Mesenchymal stem cell (in vitro differentiated cells and primary cell): ENCODE data around the gene STARD6.

Source experiments
- DNase-seq: peaks from one replicate; pipeline ENCODE4 v3.0.0-alpha.2; 2013
- H2AFZ ChIP-seq: one replicate; pipeline ENCODE4 v1.6.1; 2013; ENCODE audit warnings: low read depth, mild to moderate bottlenecking, control low read depth, inconsistent platforms, low read length, moderate library complexity
- H2AK5ac ChIP-seq: 2 replicates; pipeline ENCODE4 v1.6.1; 2013; ENCODE audit warnings: low read length, moderate library complexity, mild to moderate bottlenecking, inconsistent platforms; ENCODE audit not compliant: severe bottlenecking
- H2BK120ac ChIP-seq: one replicate; pipeline ENCODE4 v1.6.1; 2013; ENCODE audit warnings: low read depth, mild to moderate bottlenecking, inconsistent platforms, low read length, moderate library complexity
- H2BK12ac ChIP-seq, 2 experiments: one replicate each; pipeline ENCODE4 v1.6.1; 2013; ENCODE audit warnings: inconsistent platforms in 2 of 2, low read length in 2 of 2, mild to moderate bottlenecking in 2 of 2, moderate library complexity in 2 of 2, control low read depth in 1 of 2
- H2BK15ac ChIP-seq: one replicate; pipeline ENCODE4 v1.6.1; 2013; ENCODE audit warnings: mild to moderate bottlenecking, low read depth, inconsistent platforms; ENCODE audit not compliant: poor library complexity, severe bottlenecking
- H2BK5ac ChIP-seq: 2 replicates; pipeline ENCODE4 v1.6.1; 2013; ENCODE audit warnings: low read depth, mild to moderate bottlenecking, low read length, control low read depth, inconsistent platforms; ENCODE audit not compliant: poor library complexity, severe bottlenecking
- H3K14ac ChIP-seq, 2 experiments: one replicate each; pipeline ENCODE4 v1.6.1; 2013; ENCODE audit warnings: inconsistent platforms in 2 of 2, low read length in 2 of 2, control low read depth in 1 of 2, mild to moderate bottlenecking in 1 of 2, moderate library complexity in 1 of 2
- H3K18ac ChIP-seq, 2 experiments: one replicate each; pipeline ENCODE4 v1.6.1; 2013; ENCODE audit warnings: inconsistent platforms in 2 of 2, low read length in 2 of 2, control low read depth in 1 of 2, low read depth in 1 of 2, mild to moderate bottlenecking in 1 of 2
- H3K23ac ChIP-seq, 2 experiments: one replicate each; pipeline ENCODE4 v1.6.1; 2013; ENCODE audit warnings: inconsistent platforms in 2 of 2, low read length in 2 of 2, mild to moderate bottlenecking in 2 of 2, moderate library complexity in 2 of 2, control low read depth in 1 of 2
- H3K27ac ChIP-seq: 2 replicates; pipeline ENCODE4 v1.5.1; 2013; ENCODE audit warnings: mild to moderate bottlenecking, moderate library complexity, low read length, control low read depth, inconsistent platforms; ENCODE audit not compliant: poor library complexity, severe bottlenecking
- H3K27me3 ChIP-seq, 2 experiments: 2 replicates each; pipeline versions ENCODE4 v1.6.1 to v1.7.0; 2013; ENCODE audit warnings: low read length in 2 of 2, mild to moderate bottlenecking in 2 of 2, moderate library complexity in 2 of 2, control low read depth in 1 of 2, inconsistent platforms in 1 of 2; ENCODE audit not compliant: control insufficient read depth in 1 of 2, insufficient read depth in 1 of 2
- H3K36me3 ChIP-seq, 2 experiments: 2 replicates each; pipeline versions ENCODE4 v1.6.1 to v1.7.0; 2013; ENCODE audit warnings: low read length in 2 of 2, control low read depth in 1 of 2, inconsistent platforms in 1 of 2, low read depth in 1 of 2, mild to moderate bottlenecking in 1 of 2; ENCODE audit not compliant: insufficient read depth in 2 of 2, control insufficient read depth in 1 of 2
- H3K4ac ChIP-seq, 2 experiments: one replicate each; pipeline ENCODE4 v1.6.1; 2013; ENCODE audit warnings: inconsistent platforms in 2 of 2, low read length in 2 of 2, mild to moderate bottlenecking in 2 of 2, moderate library complexity in 2 of 2, control low read depth in 1 of 2, low read depth in 1 of 2
- H3K4me1 ChIP-seq: 2 replicates; pipeline ENCODE4 v1.6.1; 2013; ENCODE audit warnings: low read depth, low read length, control low read depth; ENCODE audit not compliant: control insufficient read depth, insufficient read depth
- H3K4me2 ChIP-seq: 2 replicates; pipeline ENCODE4 v1.6.1; 2013; ENCODE audit warnings: low read length, mild to moderate bottlenecking, inconsistent platforms; ENCODE audit not compliant: poor library complexity, severe bottlenecking
- H3K4me3 ChIP-seq, 2 experiments: 2 replicates each; pipeline versions ENCODE4 v1.5.1 to v1.7.0; 2013; ENCODE audit warnings: low read length in 2 of 2, mild to moderate bottlenecking in 2 of 2, control low read depth in 1 of 2, low read depth in 1 of 2; ENCODE audit not compliant: insufficient read depth in 1 of 2
- H3K79me1 ChIP-seq: replicated peaks from 2 replicates; pipeline ENCODE4 v1.6.1; 2013; ENCODE audit warnings: mild to moderate bottlenecking, control low read depth, low read length, inconsistent platforms; ENCODE audit not compliant: poor library complexity, severe bottlenecking
- H3K9ac ChIP-seq: 2 replicates; pipeline ENCODE4 v1.7.0; 2013; ENCODE audit warnings: mild to moderate bottlenecking, low read length, moderate library complexity
- H3K9me3 ChIP-seq: 2 replicates; pipeline ENCODE4 v1.7.0; 2013; ENCODE audit warnings: mild to moderate bottlenecking, low read length; ENCODE audit not compliant: control insufficient read depth
- H4K8ac ChIP-seq: one replicate; pipeline ENCODE4 v1.6.1; 2013; ENCODE audit warnings: inconsistent platforms, mild to moderate bottlenecking, low read length, moderate library complexity
- H4K91ac ChIP-seq: one replicate; pipeline ENCODE4 v1.6.1; 2013; ENCODE audit warnings: mild to moderate bottlenecking, low read length, inconsistent platforms
- WGBS: methylation state at CpG from one replicate; pipeline ENCODE4 v1.1.7; 2013; ENCODE audit warnings: mixed read lengths; 5-methylcytosine and 5-hydroxymethylcytosine counted together

STARD6 gene

DNA sequence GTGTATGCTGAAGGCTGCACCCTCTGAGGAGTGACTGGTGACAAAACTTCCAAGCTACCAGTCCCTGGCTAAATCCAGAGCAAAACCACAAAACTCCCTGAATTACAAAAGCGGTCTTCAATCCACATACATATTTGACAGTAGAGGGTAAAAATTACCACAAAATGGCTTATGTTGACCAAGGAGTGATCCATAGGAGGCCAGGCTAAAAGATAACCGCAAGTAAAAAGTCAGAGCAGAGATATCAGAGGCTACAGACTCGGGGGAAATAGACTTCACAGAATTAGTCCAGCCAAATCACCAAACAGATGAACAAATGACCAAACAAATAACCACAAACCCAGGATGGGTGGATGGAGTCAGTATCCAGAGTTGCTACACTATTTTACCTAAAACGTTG lies 19.4 kb downstream of the STARD6 start:
- Histone ChIP-seq H4K91ac (no peak overlapping the region), H3K4me1 (no peaks in the 10 kb centered on the region), H2BK5ac (no peak overlapping the region), H2BK12ac (no peak overlapping the region), H2BK15ac (no peak overlapping the region), H3K4ac (no peak overlapping the region), H2BK120ac (no peak overlapping the region), H3K36me3 (no peaks in the 10 kb centered on the region), H3K18ac (no peak overlapping the region), H3K9ac (no peak overlapping the region), H3K9me3 (peaks cover 3% of the 10 kb centered on the region), H3K79me1 (no peaks in the 10 kb centered on the region), H2AFZ (no peak overlapping the region), H2AK5ac (no peak overlapping the region), H4K8ac (no peak overlapping the region), H3K4me3 (no peak overlapping the region), H3K14ac (no peak overlapping the region), H3K27me3 (no peaks in the 10 kb centered on the region), H3K27ac (no peak overlapping the region), H3K4me2 (no peak overlapping the region), H3K23ac (no peak overlapping the region)
- no peak for DNase-seq
- 79% methylated on average over 2 of the region's 4 CpGs for WGBS

DNA sequence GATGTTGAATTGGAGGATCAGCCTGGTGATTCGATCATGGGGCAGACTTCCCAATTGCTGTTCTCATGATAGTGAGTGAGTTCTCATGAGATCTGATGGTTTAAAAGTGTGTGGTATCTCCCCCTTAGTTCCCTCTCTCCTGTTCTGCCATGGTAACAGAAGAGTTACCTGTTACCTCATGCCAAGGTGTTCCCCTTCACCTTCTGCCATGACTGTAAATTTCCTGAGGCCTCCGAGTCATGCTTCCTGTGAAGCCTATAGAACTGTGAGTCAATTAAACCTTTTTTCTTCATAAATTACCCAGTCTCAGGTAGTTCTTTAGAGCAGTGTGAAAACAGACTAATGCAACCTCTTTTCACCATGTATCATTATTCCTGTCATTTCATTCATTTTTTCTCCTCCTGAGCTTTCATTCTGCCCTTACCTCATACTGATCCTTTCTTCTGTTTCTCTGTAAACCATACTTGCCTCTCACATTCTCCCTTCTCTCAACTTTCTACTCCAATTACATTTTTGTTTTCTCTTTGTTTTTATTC lies 22.0 kb downstream of the STARD6 start:
- H3K14ac ChIP-seq = no peak overlapping the region
- no peak for DNase-seq
- H3K9me3 ChIP-seq = no peaks in the 10 kb centered on the region
- H2BK15ac ChIP-seq = no peak overlapping the region
- no peak overlapping the region for H3K9ac ChIP-seq
- H3K27me3 ChIP-seq = no peaks in the 10 kb centered on the region
- no peaks in the 10 kb centered on the region for H3K36me3 ChIP-seq
- no peak overlapping the region for H2BK12ac ChIP-seq
- H3K4me3 ChIP-seq = no peak overlapping the region
- H2AK5ac ChIP-seq = no peak overlapping the region
- no peak overlapping the region for H3K4ac ChIP-seq
- H3K79me1 ChIP-seq = no peaks in the 10 kb centered on the region
- H3K27ac ChIP-seq = no peak overlapping the region
- no peak overlapping the region for H2AFZ ChIP-seq
- H2BK5ac ChIP-seq = no peak overlapping the region
- no peak overlapping the region for H3K18ac ChIP-seq
- H4K91ac ChIP-seq = no peak overlapping the region
- whole genome bisulfite sequencing = 96% methylated on average over 2 of the region's 2 CpGs
- no peak overlapping the region for H2BK120ac ChIP-seq
- no peak overlapping the region for H4K8ac ChIP-seq
- no peak overlapping the region for H3K23ac ChIP-seq
- H3K4me2 ChIP-seq = no peak overlapping the region
- H3K4me1 ChIP-seq = peaks cover 2% of the 10 kb centered on the region

DNA sequence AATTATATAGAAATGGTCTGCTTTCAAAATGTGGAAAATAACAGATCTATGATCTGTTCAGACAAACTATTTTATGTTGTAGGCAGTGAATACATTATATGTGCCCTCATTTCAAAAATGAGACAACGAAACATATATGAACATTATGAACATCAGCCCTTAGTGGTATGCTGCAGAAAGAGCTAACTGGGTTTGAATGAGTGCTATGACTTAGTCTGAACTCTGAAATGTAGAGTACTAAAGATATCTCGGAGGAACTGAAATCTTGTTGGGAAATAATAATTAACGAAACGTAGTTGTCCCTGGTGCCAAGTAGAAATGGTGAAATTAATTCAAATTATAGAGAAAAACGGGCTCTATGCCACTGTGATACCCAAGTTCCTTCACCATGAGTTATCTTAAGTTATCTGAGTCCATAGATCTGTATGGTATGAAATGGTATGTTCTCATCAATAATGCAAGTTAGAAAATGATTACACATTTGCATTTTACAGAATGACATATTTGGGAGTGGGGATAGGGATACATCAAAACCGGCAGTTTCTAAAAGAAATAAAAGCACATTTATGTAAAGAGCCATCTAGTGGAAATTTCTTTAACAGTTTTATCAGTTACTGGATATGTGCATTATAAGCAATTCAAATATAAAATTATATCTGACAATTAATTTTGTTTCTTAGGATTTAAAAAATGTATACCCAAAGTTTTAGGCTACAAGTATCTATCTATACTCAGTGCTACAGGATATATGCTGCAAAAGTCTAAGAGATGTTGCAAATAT lies 26.7 kb downstream of the STARD6 start:
- 93% methylated on average over 5 of the region's 6 CpGs for WGBS
- Histone ChIP-seq H4K8ac (no peak overlapping the region), H2BK120ac (no peak overlapping the region), H3K9me3 (no peaks in the 10 kb centered on the region), H3K4ac (no peak overlapping the region), H3K79me1 (no peaks in the 10 kb centered on the region), H3K4me2 (no peak overlapping the region), H3K4me1 (peaks cover 2% of the 10 kb centered on the region), H3K36me3 (no peaks in the 10 kb centered on the region), H2BK15ac (no peak overlapping the region), H2BK5ac (no peak overlapping the region), H3K14ac (no peak overlapping the region), H3K27me3 (no peaks in the 10 kb centered on the region), H3K23ac (no peak overlapping the region), H3K18ac (no peak overlapping the region), H3K4me3 (no peak overlapping the region), H2AK5ac (no peak overlapping the region), H4K91ac (no peak overlapping the region), H2AFZ (no peak overlapping the region), H3K9ac (no peak overlapping the region), H2BK12ac (no peak overlapping the region), H3K27ac (no peak overlapping the region)
- DNase-seq = no peak

DNA sequence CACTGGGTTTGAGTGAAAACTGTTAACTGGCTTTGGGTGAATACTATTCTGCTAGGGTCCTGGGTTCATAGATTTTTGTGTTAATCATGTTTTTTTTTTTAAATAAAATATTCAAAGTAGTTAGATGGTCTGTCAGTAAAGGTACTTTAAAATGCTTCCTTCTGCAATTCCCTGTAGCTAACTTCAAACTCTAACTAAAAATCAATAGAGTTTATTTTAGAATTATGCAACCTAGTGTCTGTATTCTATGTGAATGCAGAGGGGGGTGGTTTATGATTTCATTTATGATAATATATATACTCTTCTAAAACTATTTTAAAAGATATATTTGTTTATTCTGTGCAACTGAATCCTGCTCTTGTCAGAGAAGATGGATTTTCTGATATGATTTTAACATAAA lies 27.9 kb downstream of the STARD6 start:
- Histone ChIP-seq H3K23ac (no peak overlapping the region), H3K27me3 (no peaks in the 10 kb centered on the region), H3K9ac (no peak overlapping the region), H4K8ac (no peak overlapping the region), H2BK12ac (no peak overlapping the region), H3K14ac (no peak overlapping the region), H3K27ac (no peak overlapping the region), H3K4me2 (no peak overlapping the region), H3K79me1 (no peaks in the 10 kb centered on the region), H2BK5ac (no peak overlapping the region), H3K18ac (no peak overlapping the region), H2BK15ac (no peak overlapping the region), H2BK120ac (no peak overlapping the region), H3K9me3 (no peaks in the 10 kb centered on the region), H4K91ac (no peak overlapping the region), H3K36me3 (no peaks in the 10 kb centered on the region), H3K4me1 (peaks cover 2% of the 10 kb centered on the region), H2AK5ac (no peak overlapping the region), H3K4ac (no peak overlapping the region), H3K4me3 (no peak overlapping the region), H2AFZ (no peak overlapping the region)
- DNase-seq = no peak
